HepG2 (cell line): Measurements from ENCODE around the gene FSD1. TPM values are rescaled to one million over a fixed set of nuclear protein-coding genes. Genes with fewer than 3 reads are reported as not detected.
A peak's percentile ranks its signal among the peaks of the same experiment; 100 is the strongest.

ENCODE experiments used
- AGO1 ChIP-seq: fragments of 200-400 bp; formaldehyde crosslinking; IDR thresholded peaks from 2 replicates; pipeline ENCODE4 v1.6.1; 2017; ENCODE audit warnings: mild to moderate bottlenecking, low read depth, low read length, moderate library complexity; ENCODE audit not compliant: poor library complexity, severe bottlenecking
- ATF7-NPFF ChIP-seq: sonication (generic); formaldehyde crosslinking; IDR thresholded peaks from 2 replicates; pipeline ENCODE4 v1.8.1; 2023; ENCODE audit warnings: mild to moderate bottlenecking, low read depth, missing genetic modification reagents, moderate library complexity
- ATRX ChIP-seq: sonication (generic); formaldehyde crosslinking; IDR thresholded peaks from 2 replicates; pipeline ENCODE4 v1.4.0; 2020; ENCODE audit warnings: missing genetic modification reagents, borderline replicate concordance
- CENPX ChIP-seq: sonication (generic); formaldehyde crosslinking; IDR thresholded peaks from 2 replicates; pipeline ENCODE4 v1.9.0; 2021; ENCODE audit warnings: mild to moderate bottlenecking, missing genetic modification reagents, moderate library complexity
- HIVEP1 ChIP-seq: sonication (generic); formaldehyde crosslinking; IDR thresholded peaks from 2 replicates; pipeline ENCODE4 v1.4.0; 2020; ENCODE audit warnings: mild to moderate bottlenecking, missing genetic modification reagents
- MAF1 ChIP-seq: sonication (generic); formaldehyde crosslinking; IDR thresholded peaks from 2 replicates; pipeline ENCODE4 v1.5.0; 2020; ENCODE audit warnings: missing genetic modification reagents, borderline replicate concordance
- RORA ChIP-seq: sonication (generic); formaldehyde crosslinking; IDR thresholded peaks from 2 replicates; pipeline ENCODE4 v1.5.0; 2020; ENCODE audit warnings: mild to moderate bottlenecking, missing genetic modification reagents, moderate library complexity
- SIN3B ChIP-seq: fragments of 150-350 bp; IDR thresholded peaks from 2 replicates; pipeline ENCODE4 v1.6.1; 2014; ENCODE audit warnings: low read length
- U2AF1 ChIP-seq: fragments of 200-400 bp; formaldehyde crosslinking; optimal IDR thresholded peaks from 2 replicates; pipeline ENCODE3; 2017; ENCODE audit warnings: mild to moderate bottlenecking, low read depth, low read length
- ZBED4 ChIP-seq: sonication (generic); formaldehyde crosslinking; IDR thresholded peaks from 2 replicates; pipeline ENCODE4 v1.4.0; 2020; ENCODE audit warnings: missing genetic modification reagents, borderline replicate concordance
- ZFP1 ChIP-seq: IDR thresholded peaks from 2 replicates; pipeline ENCODE4 v1.6.1; 2016
- ZKSCAN5 ChIP-seq: sonication (generic); formaldehyde crosslinking; IDR thresholded peaks from 2 replicates; pipeline ENCODE4 v1.5.1; 2020; ENCODE audit warnings: mild to moderate bottlenecking, missing genetic modification reagents
- ZNF329 ChIP-seq: sonication (generic); formaldehyde crosslinking; IDR thresholded peaks from 2 replicates; pipeline ENCODE4 v1.9.0; 2021; ENCODE audit warnings: low read depth, mild to moderate bottlenecking, missing genetic modification reagents
- ZNF430 ChIP-seq: sonication (generic); formaldehyde crosslinking; IDR thresholded peaks from 2 replicates; pipeline ENCODE4 v1.9.0; 2021; ENCODE audit warnings: mild to moderate bottlenecking, missing genetic modification reagents
- ZNF816 ChIP-seq: sonication (generic); formaldehyde crosslinking; IDR thresholded peaks from 2 replicates; pipeline ENCODE4 v1.8.0; 2022; ENCODE audit warnings: missing genetic modification reagents, mild to moderate bottlenecking, borderline replicate concordance
- polyA plus RNA-seq, 8 experiments: library from polyadenylated mRNA; depleted of rRNA in 3 of 8; stranded (reverse) in 7 of 8; unstranded in 1 of 8; fragments of >200 nt; fragmentation: Illumina TruSeq in 4 of 8; extraction: Trizol in 4 of 8; gene quantifications; 2 replicates each; pipeline versions ENCODE4 v1.2.1 to v1.2.3, GENCODE V29; 2011 to 2016; ENCODE audit warnings: low read depth in 4 of 8, missing spikeins in 1 of 8, mixed read lengths in 1 of 8; ENCODE audit not compliant: insufficient read depth in 1 of 8
- total RNA-seq, 5 experiments: library from RNA; depleted of rRNA; stranded (reverse); fragments of >200 nt; fragmentation: Illumina TruSeq; extraction: Trizol; gene quantifications; 2 replicates each; pipeline ENCODE4 v1.2.3, GENCODE V29; 2016; ENCODE audit warnings: low read depth in 1 of 5
- TF ChIP-seq, protein P1 (sequence below), 2 experiments: sonication (generic) in 1 of 2; formaldehyde crosslinking in 1 of 2; IDR thresholded peaks; 2 replicates each; pipeline versions ENCODE4 v1.4.0 to v1.6.1; 2018 to 2020; ENCODE audit warnings: missing genetic modification reagents in 2 of 2, borderline replicate concordance in 1 of 2, low read depth in 1 of 2, mild to moderate bottlenecking in 1 of 2, missing biosample characterization in 1 of 2
- TF ChIP-seq, protein P2 (sequence below): sonication (generic); formaldehyde crosslinking; IDR thresholded peaks from 2 replicates; pipeline ENCODE4 v1.9.0; 2021; ENCODE audit warnings: missing genetic modification reagents, mild to moderate bottlenecking, borderline replicate concordance
- TF ChIP-seq, protein P3 (sequence below): sonication (generic); formaldehyde crosslinking; IDR thresholded peaks from 2 replicates; pipeline ENCODE4 v1.4.0; 2020; ENCODE audit warnings: missing genetic modification reagents
- TF ChIP-seq, protein P4 (sequence below): sonication (generic); formaldehyde crosslinking; IDR thresholded peaks from 2 replicates; pipeline ENCODE4 v1.4.0; 2020; ENCODE audit warnings: mild to moderate bottlenecking, missing genetic modification reagents

Gene FSD1
- total and polyA plus RNA-seq, 2 of the 13 experiments (the other 11 are each of a cell fraction or from before 2014, with no cell fraction given): 0.29 to 0.66 TPM

DNA sequence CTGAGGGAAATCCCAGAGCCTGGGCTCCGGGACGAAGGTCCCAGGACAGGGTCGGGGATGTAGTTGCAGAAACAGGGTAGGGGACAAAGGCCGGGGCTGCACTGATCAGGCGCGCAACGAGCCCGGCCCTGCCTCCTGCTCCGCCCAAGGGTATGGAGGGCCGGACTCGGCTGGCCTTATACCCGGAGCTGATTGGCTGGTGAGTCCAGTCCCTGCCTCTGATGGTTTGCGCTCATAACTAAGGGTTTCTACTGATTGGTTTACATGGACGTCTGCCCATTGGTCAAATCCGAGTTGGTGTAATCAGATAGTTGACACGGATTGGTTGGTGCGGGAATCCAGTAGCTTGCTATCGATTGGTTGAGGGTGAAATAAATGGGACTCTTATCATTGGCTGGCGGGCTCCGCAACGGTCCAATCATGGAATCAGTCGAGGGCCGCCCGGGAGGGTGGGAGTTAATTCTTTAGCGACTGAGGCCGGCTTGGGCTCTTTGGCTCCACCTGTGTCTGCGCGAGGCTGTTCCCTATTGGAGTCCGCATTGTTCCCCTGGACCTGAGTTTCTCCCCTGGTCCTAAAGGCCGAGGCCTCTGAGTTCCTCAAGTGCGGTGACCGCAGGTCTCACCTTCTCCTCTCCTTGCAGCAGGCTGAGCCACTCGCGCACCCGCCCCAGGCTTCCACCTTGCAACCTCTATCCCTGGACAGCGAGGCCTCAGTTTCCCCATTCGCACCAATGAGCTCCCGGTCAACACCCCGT lies 38.4 kb downstream of the FSD1 start (continued):
- TF ChIP-seq, protein P1, sequence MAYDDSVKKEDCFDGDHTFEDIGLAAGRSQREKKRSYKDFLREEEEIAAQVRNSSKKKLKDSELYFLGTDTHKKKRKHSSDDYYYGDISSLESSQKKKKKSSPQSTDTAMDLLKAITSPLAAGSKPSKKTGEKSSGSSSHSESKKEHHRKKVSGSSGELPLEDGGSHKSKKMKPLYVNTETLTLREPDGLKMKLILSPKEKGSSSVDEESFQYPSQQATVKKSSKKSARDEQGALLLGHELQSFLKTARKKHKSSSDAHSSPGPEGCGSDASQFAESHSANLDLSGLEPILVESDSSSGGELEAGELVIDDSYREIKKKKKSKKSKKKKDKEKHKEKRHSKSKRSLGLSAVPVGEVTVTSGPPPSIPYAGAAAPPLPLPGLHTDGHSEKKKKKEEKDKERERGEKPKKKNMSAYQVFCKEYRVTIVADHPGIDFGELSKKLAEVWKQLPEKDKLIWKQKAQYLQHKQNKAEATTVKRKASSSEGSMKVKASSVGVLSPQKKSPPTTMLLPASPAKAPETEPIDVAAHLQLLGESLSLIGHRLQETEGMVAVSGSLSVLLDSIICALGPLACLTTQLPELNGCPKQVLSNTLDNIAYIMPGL (CRISPR knock-in tag; IDR thresholded peaks at IDR 0.05; ENCODE audit: borderline replicate concordance in 1 of 2, low read depth in 1 of 2): peak in 1 of 2 experiments; percentile 37; a peak in 1 of 4 replicates
- TF ChIP-seq CENPX: no peak
- no peak for TF ChIP-seq ATF7-NPFF (CRISPR knock-in tag)
- no peak; the same call in none of the 2 replicates for TF ChIP-seq ZNF430 (CRISPR knock-in tag)
- peak; percentile 77 for TF ChIP-seq ZNF816 (CRISPR knock-in tag)
- TF ChIP-seq ATRX (CRISPR knock-in tag): 0 out of 2 replicates have a peak, but pooled peaks have one; percentile 37
- TF ChIP-seq HIVEP1 (CRISPR knock-in tag): peak; percentile 17; the same call in 1 of the 2 replicates
- TF ChIP-seq MAF1 (CRISPR knock-in tag): no peak
- TF ChIP-seq RORA: no peak
- TF ChIP-seq, protein P2, sequence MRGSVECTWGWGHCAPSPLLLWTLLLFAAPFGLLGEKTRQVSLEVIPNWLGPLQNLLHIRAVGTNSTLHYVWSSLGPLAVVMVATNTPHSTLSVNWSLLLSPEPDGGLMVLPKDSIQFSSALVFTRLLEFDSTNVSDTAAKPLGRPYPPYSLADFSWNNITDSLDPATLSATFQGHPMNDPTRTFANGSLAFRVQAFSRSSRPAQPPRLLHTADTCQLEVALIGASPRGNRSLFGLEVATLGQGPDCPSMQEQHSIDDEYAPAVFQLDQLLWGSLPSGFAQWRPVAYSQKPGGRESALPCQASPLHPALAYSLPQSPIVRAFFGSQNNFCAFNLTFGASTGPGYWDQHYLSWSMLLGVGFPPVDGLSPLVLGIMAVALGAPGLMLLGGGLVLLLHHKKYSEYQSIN (CRISPR knock-in tag): no peak
- peak; percentile 68; the same call in 1 of the 2 replicates for TF ChIP-seq ZFP1
- TF ChIP-seq AGO1: no peak
- no peak; the same call in 1 of the 2 replicates for TF ChIP-seq ZNF329
- TF ChIP-seq, protein P3, sequence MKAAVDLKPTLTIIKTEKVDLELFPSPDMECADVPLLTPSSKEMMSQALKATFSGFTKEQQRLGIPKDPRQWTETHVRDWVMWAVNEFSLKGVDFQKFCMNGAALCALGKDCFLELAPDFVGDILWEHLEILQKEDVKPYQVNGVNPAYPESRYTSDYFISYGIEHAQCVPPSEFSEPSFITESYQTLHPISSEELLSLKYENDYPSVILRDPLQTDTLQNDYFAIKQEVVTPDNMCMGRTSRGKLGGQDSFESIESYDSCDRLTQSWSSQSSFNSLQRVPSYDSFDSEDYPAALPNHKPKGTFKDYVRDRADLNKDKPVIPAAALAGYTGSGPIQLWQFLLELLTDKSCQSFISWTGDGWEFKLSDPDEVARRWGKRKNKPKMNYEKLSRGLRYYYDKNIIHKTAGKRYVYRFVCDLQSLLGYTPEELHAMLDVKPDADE (CRISPR knock-in tag): no peak
- no peak for TF ChIP-seq SIN3B
- TF ChIP-seq U2AF1: peak; percentile 32
- TF ChIP-seq, protein P4, sequence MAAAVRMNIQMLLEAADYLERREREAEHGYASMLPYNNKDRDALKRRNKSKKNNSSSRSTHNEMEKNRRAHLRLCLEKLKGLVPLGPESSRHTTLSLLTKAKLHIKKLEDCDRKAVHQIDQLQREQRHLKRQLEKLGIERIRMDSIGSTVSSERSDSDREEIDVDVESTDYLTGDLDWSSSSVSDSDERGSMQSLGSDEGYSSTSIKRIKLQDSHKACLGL (CRISPR knock-in tag): peak; percentile 54; the same call in 1 of the 2 replicates
- no peak for TF ChIP-seq ZKSCAN5 (CRISPR knock-in tag)
- no peak for TF ChIP-seq ZBED4
